Fibroblast of peridontal ligament (primary cell): ENCODE data around the gene ROGDI.
A peak's percentile ranks its signal among the peaks of the same experiment; 100 is the strongest.

ENCODE experiments used
- DNase-seq: peaks from one replicate; pipeline ENCODE4 v3.0.0-alpha.2; 2010; ENCODE audit errors: extremely low read depth

The ROGDI gene

DNA sequence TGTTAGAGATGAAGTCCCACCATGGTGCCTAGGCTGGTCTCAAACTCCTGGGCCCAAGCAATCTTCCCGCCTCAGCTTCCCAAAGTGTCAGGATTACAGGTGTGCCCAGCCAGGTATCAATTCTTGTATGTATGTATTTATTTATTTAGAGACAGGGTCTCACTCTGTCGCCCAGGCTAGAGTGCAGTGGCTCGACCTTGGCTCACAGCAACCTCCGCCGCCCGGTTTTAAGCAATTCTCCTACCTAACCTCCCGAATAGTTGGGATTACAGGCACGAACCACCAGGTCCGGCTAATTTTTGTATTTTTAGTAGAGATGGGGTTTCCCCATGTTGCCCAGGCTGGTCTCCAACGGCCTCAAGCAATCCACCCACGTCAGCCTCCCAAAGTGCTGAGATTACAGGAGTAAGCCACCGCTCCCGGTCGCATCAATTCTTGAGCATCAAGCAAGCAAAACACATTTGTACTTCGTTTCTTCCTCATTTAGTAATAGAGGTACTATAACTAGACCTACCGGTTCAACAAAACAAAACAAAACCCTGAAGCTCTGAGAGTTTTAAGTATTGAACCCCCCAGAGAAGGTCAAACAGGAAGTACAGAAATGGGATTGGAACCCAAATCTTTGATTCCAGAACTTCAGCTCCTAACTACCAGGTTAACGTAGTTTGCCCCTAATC is 34.4 kb downstream of the ROGDI start:
- no peak for DNase-seq

DNA sequence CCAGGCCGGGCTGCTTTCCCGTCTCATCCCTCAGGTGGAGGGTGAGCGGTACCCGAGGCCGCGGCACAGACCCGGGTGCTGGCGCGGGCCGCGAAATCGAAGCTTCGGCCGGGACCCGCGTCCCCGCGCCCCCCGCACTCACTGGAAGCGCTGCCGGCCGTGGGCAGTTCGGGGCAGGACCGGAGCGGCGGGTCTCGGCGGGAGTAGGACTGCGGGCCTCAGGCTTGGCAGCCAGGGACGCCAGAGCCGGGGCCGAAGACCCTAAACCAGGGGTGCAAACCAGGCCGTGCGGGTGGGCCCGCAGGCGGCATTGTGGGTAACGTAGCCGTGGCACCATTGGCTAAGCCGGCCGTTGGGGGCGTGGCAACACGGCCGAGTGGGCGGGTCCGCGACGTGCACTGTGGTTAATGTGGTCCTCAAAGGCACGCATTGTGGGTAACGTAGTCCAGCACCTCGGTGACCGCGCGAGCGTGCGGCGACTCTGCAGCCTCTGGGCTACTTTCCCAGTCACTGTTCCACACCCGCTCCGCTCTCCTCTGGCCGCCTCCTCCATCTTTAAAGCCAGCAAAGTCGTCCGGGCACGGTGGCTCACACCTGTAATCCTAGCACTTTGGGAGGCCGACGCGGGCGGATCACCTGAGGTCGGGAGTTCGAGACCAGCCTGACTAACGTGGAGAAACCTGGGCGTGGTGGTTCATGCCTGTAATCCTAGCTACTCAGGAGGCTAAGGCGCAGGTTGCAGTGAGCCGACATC is 35.4 kb downstream of the ROGDI start, which contains the start of gene ZNF500:
Gene ZNF500, minus strand, starts transcription at position 288 of the 754 bp plus-strand sequence. CDS start 1,184 bp downstream, outside the sequence.
- peak; percentile 93 for DNase-seq

DNA sequence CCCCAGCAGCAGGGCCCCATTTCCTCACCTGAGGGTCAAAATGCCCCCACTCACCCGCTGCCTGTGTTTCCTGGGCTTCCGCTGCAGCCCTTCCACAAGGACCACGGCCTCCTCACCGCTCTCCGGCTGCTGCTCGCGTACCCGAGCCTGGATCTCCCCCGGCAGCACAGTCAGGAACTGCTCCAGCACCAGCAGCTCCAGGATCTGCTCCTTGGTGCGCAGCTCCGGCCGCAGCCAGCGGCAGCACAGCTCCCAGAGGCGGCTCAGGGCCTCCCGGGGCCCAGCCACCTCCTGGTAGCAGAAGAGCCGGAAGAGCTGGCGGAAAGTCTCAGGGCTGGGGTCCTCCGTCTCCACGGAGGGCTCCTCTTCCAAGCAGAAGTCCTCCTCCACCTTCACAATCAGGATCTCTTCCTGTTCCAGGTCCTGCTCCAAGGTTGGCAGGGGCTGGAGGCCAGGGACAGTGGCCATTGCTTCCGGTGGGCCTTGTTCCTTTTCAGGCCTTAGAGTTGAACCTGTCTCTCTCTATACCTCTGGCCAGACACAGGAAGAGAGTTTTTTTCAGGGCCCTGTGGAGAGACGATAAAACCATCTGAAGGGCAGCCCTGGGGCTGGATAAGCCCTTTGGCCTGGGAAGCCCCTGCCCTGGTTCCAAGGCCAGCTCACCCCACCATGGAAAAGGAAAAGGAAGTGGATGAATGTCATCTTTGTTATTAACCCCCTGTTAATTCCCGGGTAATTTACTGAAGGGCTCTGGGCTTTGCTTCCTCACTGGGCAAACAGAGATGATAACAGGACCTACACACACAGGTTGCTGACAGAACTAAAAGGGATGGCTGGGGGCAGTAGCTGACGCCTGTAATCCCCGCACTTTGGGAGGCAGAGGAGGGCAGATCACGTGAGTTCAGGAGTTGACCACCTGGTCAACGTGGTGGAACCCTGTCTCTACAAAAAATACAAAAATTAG is 36.6 kb downstream of the ROGDI start:
- no peak for DNase-seq

DNA sequence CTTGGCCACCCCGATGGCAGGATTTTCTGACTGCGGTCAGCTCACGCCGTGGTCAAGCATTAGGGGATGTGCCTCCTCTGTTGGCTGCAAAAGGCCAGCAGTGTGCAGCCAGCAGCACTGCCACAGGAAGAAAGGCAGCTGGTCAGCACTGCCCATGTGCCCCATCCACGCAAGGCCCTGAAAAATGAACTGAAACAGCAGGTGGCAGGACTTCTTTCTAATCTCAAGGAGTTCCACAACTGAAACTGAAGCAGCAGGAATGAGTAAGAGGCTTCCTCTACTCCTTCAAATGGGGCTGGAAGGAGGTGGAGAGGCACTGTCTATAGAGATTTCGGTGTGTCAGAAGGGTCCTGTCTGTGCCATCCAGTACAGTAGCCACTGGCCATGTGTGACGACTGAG is 38.6 kb downstream of the ROGDI start:
- DNase-seq, result no peak

DNA sequence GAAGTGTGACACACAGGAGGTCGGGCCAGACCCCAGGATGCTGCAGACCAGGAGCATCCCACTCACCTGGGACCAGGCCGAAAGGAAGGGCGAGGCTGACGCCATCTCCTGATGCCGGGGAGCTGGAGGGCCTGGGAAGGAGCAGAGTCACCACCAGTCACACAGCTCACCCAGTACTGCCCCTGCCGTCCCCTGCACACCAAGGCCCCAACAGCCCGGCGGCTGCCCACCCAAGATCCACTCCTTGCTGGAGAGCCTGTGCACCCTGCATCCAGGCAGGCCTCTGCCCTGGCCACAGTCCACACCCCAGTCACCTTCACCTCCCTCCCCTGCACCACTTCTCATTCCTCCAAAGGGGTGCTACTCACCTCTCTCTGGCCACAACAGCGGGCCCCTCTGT is 40.2 kb downstream of the ROGDI start:
- DNase-seq, result no peak

DNA sequence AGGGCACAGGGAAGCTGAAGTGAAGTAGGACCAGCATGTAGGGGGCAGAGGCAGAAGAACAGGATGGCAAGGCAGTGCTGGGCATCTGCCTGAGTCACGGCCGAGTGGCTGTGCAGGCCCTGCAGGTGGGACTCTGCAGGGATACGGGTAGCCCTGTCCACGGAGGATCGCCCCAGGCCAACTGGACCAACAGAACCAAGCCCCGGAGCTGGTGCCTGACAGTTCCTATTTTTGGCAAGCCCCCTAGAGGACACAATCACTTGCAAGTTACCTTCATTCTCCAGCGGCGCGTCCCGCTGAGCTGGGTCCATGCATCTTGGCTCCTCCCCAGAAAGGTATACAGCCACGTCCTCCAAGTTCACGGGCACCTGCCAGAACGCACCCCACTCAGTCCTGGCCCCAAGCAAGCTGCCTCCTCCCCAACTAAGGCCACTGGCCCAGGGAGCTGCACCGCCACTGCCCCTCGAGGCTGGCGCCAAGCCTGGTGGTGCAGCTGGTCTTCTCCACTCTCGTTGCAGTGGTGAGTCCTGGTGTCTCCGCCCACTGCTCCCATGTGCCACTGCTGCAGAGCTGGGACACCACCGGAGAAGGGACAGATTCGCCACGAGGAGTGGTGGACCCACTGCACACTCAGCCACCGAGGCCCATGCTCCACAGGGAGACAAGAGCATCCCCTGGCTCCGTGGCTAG is 42.1 kb downstream of the ROGDI start:
- DNase-seq, result no peak

DNA sequence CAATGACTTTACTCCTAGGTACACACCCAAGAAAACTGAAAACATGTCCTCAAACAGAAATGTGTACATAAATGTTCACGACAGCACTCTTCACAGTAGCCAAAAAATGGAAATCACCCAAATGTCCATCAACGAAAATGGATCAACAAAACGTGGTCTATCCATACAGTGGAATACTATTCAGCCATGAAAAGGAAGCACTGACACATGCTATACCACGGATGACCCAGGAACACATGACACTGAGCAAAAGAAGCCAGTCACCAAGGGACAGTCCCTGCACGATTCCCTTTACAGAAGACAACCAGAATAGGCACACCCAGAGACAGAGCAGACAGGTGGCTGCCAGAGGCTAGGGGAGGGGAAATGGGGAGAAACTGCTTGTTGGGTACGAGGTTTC is 46.7 kb downstream of the ROGDI start:
- no peak for DNase-seq

DNA sequence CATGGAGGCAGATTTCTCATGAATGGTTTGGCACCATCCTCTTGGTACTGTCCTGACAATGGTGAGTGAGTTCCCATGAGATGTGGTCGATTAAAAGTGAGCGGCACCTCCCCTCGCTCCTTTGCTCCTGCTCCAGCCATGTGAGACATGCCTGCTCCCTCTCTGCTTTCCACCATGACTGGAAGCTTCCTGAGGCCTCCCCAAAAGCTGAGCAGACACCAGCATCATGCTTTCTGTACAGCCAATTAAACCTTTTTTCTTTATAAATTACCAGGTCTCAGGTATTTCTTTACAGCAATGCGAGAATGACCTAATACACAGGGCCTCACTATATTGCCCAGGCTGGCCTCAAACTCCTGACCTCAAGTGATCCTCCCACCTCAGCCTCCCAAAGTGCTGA is 47.6 kb downstream of the ROGDI start:
- DNase-seq, result no peak

DNA sequence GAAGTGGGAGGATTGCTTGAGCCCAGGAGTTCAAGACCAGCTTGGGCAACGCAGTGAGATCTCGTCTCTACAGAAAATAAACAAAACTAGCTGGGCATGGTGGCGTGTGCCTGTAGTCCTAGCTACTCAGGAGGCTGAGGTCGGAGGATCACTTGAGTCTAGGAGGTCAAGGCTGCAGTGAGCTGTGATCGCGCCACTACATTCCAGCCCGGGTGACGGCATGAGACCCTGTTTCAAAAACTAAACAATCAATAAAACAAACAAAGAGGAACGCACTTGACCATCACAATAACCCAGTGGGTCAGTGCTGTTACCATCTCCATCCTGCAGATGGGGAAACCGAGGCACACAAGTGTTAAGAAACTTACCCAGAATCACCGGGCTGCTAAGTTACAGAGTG is 49.2 kb downstream of the ROGDI start:
- DNase-seq, result no peak

DNA sequence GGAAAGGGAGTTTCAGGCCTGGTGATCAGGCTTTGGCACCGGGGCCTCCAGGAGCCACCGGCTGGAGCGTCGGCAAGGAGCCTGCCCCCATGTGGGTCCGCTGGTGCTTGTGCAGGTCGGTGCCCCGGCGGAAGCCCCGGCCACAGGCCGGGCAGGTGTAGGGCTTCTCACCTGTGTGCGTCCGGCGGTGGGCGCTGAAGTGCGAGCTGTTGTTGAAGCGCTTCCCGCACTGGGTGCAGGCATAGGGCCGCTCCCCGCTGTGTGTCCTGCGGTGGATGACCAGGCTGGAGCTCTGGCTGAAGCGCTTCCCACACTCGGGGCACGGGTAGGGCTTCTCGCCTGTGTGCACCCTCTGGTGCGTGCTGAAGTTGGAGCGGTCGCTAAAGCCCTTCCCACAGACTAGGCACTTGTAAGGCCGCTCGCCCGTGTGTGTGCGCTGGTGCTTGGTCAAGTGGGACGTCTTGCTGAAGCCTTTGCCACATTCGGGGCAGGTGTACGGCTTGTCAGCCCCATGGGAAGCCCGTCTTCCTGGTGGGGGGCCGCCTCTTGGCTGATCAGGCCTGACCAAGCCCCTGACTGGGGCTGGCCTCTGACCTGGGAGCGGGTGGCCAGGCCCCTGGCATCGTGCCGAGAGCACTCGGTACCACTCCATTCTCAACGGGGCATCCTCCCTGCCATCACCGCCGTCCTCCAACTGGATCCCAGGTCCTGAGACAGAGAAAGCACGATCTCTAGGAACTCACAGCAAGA is 49.9 kb downstream of the ROGDI start:
- no peak for DNase-seq

DNA sequence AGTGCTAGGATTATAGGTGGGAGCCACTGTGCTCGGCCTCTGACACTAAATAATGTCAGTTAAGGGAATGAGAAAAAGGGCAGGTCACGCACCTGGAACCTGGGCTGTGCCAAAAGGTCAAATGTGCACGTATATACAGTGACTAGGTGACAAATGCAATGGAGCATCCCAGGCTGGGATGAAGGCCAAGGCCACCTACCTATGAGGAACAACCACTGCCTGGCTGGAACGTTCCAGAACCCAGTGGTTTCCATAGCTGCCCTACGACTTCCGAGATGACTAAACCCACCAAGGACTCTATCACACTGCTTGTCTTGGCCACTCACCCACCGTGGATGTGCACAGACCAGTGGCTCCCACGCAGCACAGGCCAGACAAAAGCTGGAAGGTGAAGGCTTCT is 51.5 kb downstream of the ROGDI start:
- no peak for DNase-seq

DNA sequence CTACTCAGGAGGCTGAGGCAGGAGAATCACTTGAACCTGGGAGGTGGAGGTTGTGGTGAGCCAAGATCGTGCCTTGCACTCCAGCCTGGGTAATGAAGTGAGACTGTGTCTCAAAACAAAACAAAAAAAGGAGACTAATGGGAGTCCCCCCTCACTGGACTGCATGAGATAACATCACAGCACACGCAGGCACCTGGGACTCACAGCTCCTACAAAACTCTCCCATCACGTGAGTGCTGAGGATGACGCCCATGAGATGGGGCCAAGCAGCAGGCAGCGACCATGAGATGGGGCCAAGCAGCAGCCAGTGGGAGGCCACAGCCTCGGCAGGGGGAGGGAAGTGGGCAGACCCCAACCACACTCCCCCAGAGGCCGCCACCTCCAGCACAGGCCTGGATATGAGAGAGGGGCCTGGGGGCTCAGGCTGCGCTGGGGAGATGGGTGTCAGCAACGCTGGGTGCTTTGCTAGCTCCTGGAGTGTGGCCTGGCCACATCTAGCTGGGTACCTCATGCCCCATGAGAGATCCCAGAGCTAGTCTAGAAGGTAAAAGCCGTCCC is 52.7 kb downstream of the ROGDI start:
- DNase-seq, result no peak

DNA sequence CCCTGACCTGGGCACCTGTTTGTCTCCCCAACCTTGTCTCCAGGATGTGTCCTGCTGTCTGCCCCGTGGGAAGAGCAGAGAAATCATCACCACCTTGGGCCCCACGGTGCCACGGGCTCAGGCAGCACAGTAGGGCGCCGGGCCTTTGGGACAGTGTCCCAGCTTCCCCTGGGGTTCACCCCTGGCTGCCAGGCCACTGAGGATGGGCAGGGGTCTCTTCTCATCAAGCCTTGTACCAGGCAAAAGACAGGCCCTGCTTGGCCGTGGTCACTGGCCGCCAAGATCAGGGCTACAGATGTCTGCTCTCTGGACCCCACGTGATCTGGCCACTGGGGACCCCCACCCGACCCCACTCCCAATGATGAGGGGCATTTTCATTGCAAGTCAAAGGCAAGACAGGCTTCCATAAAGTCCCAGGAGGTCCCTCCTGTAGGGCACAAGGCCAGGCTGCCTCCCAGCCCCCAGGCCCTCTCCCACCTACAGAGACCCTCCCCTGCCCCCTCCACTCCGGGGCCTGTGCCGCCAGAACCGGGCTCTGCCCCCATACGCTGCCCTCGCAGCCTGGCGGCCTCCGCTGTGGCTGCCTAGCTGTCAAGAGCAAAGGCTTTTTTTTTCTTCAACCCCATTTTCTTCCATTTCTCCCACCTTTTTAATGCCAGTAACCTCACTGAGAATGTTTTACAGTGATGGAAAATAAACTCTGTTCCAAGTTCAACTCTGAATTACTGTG is 53.6 kb downstream of the ROGDI start:
- no peak for DNase-seq

DNA sequence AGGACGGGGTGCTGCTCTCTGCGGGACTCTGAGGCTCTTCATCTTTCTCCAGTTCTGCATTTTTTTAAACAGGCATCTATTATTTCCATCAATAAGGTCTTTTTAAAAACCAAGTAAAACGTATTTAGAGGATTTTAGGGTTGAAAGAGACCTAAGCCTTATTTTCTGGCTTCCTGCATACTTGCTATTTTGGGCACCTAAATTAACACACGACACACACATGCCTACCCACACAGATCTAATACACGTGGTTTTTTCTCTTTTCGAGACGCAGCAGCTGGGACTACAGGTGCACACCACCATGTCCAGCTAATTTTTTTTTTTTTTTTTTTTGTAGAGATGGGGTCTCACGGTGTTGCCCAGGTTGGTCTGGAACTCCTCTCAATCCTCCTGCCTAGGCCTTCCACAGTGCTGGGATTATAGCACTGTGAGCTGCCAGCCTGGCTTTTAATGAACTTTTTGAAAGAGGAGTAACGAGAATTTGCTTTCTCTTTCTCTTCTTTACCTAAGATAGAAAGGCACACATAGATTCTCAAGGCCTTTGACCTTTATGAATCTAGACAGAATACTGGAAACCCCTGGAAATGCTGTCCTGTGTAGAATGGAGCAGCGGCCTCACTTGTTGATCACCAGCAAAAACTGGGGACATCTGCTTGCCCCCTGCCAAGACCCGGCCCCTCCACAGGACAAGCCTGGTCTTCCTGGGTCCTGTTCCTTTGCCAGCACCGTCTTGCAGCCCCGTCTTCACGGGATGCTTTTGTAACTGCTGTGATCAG is 54.3 kb downstream of the ROGDI start:
- DNase-seq, result no peak

DNA sequence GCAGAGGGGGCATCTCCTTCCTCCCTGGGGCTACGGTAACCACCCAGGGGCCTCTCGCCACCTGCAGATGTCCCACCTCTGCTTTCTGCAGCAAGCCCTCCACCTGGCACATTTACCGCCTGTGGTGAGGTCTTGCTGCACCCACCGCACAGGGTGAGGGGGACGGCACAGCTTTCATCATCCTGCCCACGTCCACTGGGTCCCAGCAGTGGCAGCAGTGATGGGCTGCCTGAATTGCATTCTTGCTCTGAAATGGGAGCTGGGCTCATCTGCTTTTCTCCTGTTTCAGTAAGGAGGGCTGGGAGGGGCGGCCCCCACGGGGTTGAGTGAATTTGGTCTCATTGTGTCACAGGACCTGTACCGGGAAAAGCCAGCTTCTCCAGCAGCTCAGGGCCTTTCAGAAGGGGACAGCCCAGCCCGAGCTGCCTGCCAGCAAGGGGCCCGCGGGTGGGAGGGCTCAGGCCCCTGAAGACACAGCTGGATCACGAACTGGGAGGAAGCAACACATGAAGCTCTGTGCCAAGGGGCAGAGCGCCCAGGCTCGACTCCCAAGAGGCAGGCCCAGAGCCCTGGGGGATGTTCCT is 55.4 kb downstream of the ROGDI start:
- peak; percentile 34 for DNase-seq
